Prostate gland (tissue), 2 donors: ENCODE results near the gene ZMYM2.

ENCODE experiments used
- CTCF ChIP-seq, 4 experiments: fragments of 200-600 bp in 2 of 4; fragments of 450-650 bp in 2 of 4; sonication (generic) in 2 of 4; IDR thresholded peaks; 1 replicate in 3 of 4; 2 replicates in 1 of 4; pipeline ENCODE4 v1.5.1; 2016 to 2019; ENCODE audit warnings: antibody characterized with exemption in 4 of 4, mild to moderate bottlenecking in 2 of 4, moderate library complexity in 2 of 4
- POLR2A ChIP-seq: fragments of 450-650 bp; IDR thresholded peaks from one replicate; pipeline ENCODE4 v1.6.1; 2016; ENCODE audit warnings: antibody characterized with exemption, mild to moderate bottlenecking
- POLR2AphosphoS5 ChIP-seq: sonication (generic); formaldehyde crosslinking; IDR thresholded peaks from one replicate; pipeline ENCODE4 v1.6.1; 2017; ENCODE audit warnings: antibody characterized with exemption

DNA sequence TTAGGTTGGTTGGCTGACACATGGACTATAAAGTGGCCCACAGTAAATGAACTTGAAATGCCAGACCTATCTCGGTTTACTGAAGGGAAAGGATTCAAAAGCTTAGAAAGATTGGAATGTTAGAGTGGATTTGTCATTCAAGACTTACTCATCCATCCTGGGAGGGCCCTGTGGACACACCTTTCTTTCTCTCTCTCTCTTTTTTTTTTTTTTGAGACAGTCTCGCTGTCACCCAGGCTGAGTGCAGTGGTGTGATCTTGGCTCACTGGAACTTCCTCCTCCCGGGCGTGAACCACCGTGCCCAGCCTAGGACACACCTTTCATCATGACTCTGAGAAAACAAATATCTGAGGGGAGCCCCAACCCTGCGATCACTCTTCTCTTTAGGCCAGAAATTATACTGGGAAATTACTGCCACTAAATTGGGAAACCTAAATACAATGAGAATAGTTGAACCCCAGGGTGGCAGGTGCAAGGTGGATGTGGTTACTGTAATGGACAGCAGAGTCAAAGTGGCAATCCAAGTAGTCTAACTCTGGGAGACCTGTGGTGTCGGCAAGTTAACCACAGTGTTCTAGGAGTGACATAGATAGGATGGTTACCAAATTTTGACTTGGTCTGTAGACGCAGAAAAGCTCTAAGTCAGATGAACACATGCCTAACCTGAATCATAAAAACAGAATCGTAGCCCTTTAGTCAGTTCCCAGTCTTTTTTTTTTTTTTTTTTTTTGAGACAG lies 48.0 kb upstream of the ZMYM2 start:
- no peak for TF ChIP-seq CTCF (IDR thresholded peaks at IDR 0.05)
- TF ChIP-seq POLR2AphosphoS5, result no peak
- TF ChIP-seq POLR2A, result no peak
